Keratinocyte (primary cell): Measurements from ENCODE around the gene SPSB4. TPM values are rescaled to one million over a fixed set of nuclear protein-coding genes. Genes with fewer than 3 reads are reported as not detected.

ENCODE experiments used
- DNase-seq: peaks from one replicate; pipeline ENCODE4 v3.0.0-alpha.2; 2011; ENCODE audit warnings: low read depth, missing footprints, low spot score
- FAIRE-seq: peaks from 2 replicates; lab custom pipeline; 2011; peaks lifted over from hg19 to GRCh38; lab: Jason Lieb, UNC
- H2AFZ ChIP-seq: 2 replicates; pipeline ENCODE4 v1.6.0; 2012; ENCODE audit warnings: low read length, control low read depth, inconsistent platforms; ENCODE audit not compliant: control insufficient read depth
- H3K27ac ChIP-seq: 2 replicates; pipeline ENCODE4 v1.5.1; 2011; ENCODE audit warnings: low read length; ENCODE audit not compliant: control insufficient read depth, insufficient read depth
- H3K27me3 ChIP-seq: 3 replicates; pipeline ENCODE4 v1.6.0; 2011; ENCODE audit warnings: low read length; ENCODE audit not compliant: control insufficient read depth, insufficient read depth; ENCODE audit errors: extremely low read depth
- H3K36me3 ChIP-seq, 2 experiments: 2 replicates in 1 of 2; 3 replicates in 1 of 2; pipeline ENCODE4 v1.5.1; 2011; ENCODE audit warnings: low read length in 2 of 2, mild to moderate bottlenecking in 1 of 2; ENCODE audit not compliant: control insufficient read depth in 2 of 2, insufficient read depth in 2 of 2; ENCODE audit errors: extremely low read depth in 1 of 2
- H3K4me1 ChIP-seq: 3 replicates; pipeline ENCODE4 v1.5.1; 2011; ENCODE audit warnings: low read length; ENCODE audit not compliant: control insufficient read depth, insufficient read depth; ENCODE audit errors: extremely low read depth
- H3K4me2 ChIP-seq: 3 replicates; pipeline ENCODE4 v1.6.0; 2011; ENCODE audit warnings: low read depth, low read length; ENCODE audit not compliant: control insufficient read depth, insufficient read depth; ENCODE audit errors: extremely low read depth
- H3K4me3 ChIP-seq, 3 experiments: fragments of 200-600 bp in 1 of 3; sonication (generic) in 1 of 3; 2 replicates in 2 of 3; 3 replicates in 1 of 3; pipeline ENCODE4 v1.5.1; 2011 to 2016; ENCODE audit warnings: low read length in 3 of 3, mild to moderate bottlenecking in 3 of 3, control low read depth in 2 of 3, inconsistent platforms in 1 of 3, low read depth in 1 of 3, mixed read lengths in 1 of 3, mixed run types in 1 of 3, moderate library complexity in 1 of 3; ENCODE audit not compliant: control insufficient read depth in 2 of 3, insufficient read depth in 2 of 3; ENCODE audit errors: extremely low read depth in 1 of 3
- H3K79me2 ChIP-seq: 2 replicates; pipeline ENCODE4 v1.6.0; 2012; ENCODE audit warnings: low read length; ENCODE audit not compliant: control insufficient read depth, insufficient read depth
- H3K9ac ChIP-seq: 3 replicates; pipeline ENCODE4 v1.6.0; 2011; ENCODE audit warnings: low read length; ENCODE audit not compliant: control insufficient read depth, insufficient read depth; ENCODE audit errors: extremely low read depth
- H3K9me1 ChIP-seq: 3 replicates; pipeline ENCODE4 v1.6.0; 2011; ENCODE audit warnings: low read length; ENCODE audit not compliant: control insufficient read depth, insufficient read depth; ENCODE audit errors: extremely low read depth
- H3K9me3 ChIP-seq: 2 replicates; pipeline ENCODE4 v1.5.1; 2012; ENCODE audit warnings: low read depth, low read length; ENCODE audit not compliant: control insufficient read depth
- H4K20me1 ChIP-seq: 3 replicates; pipeline ENCODE4 v1.6.0; 2011; ENCODE audit warnings: low read length; ENCODE audit not compliant: control insufficient read depth, insufficient read depth; ENCODE audit errors: extremely low read depth
- CTCF ChIP-seq, 3 experiments: IDR thresholded peaks in 1 of 3; conservative IDR thresholded peaks in 1 of 3; optimal IDR thresholded peaks in 1 of 3; 2 replicates in 2 of 3; 3 replicates in 1 of 3; pipeline versions ENCODE3 to v1.5.1; 2011; ENCODE audit warnings: low read length in 3 of 3, mild to moderate bottlenecking in 3 of 3, moderate library complexity in 2 of 3, control low read depth in 1 of 3, inconsistent platforms in 1 of 3; ENCODE audit not compliant: insufficient read depth in 2 of 3; ENCODE audit errors: extremely low read depth in 1 of 3
- EZH2 ChIP-seq: IDR thresholded peaks from one replicate; pipeline ENCODE4 v1.6.1; 2012; ENCODE audit warnings: inconsistent platforms, mild to moderate bottlenecking, low read length, moderate library complexity
- dilution Hi-C: fragments of 300-500 bp; cut with MboI; formaldehyde crosslinking; loops from one replicate; pipeline ENCODE4 v1.7.0; 2020; ENCODE audit warnings: low sequenced_read_pairs; ENCODE audit not compliant: extremely low pct_ligation_motif_present
- polyA plus RNA-seq, 5 experiments: library from polyadenylated mRNA; depleted of rRNA in 3 of 5; stranded (reverse) in 3 of 5; stranded (forward) in 1 of 5; unstranded in 1 of 5; fragments of >200 nt; gene quantifications; 1 replicate in 1 of 5; 2 replicates in 3 of 5; 3 replicates in 1 of 5; pipeline versions ENCODE4 v1.2.1 to v1.2.3, GENCODE V29; 2011 to 2012; ENCODE audit warnings: missing spikeins in 2 of 5, low read depth in 1 of 5, low replicate concordance in 1 of 5

SPSB4 gene
- polyA plus RNA-seq, 1 donor (not counting 4 experiments of a cell fraction or from before 2014, with no cell fraction given): not detected

GRCh38 chr3:141011997-141012262, 39.2 kb upstream of the SPSB4 start:
- Histone ChIP-seq H3K4me3 (no peak overlapping the region), H3K4me2 (no peak overlapping the region), H3K4me1 (peaks cover 2% of the 10 kb centered on the region), H3K27ac (no peak overlapping the region), H3K36me3 (no peaks in the 10 kb centered on the region), H3K9me1 (no peaks in the 10 kb centered on the region), H2AFZ (no peak overlapping the region), H3K27me3 (no peaks in the 10 kb centered on the region), H3K9ac (no peak overlapping the region), H3K79me2 (no peaks in the 10 kb centered on the region), H4K20me1 (no peaks in the 10 kb centered on the region), H3K9me3 (no peaks in the 10 kb centered on the region)
- DNase-seq (no peak), FAIRE-seq (no peak)
- dilution Hi-C loops: no loop called here
- TF ChIP-seq CTCF (optimal IDR thresholded peaks at IDR 0.05 in 1 of 3, IDR thresholded peaks at IDR 0.05 in 1 of 3, conservative IDR thresholded peaks at IDR 0.05 in 1 of 3; ENCODE audit: extremely low read depth in 1 of 3, insufficient read depth in 2 of 3, low read length in 3 of 3) (no peak), EZH2 (no peak)

GRCh38 chr3:141012571-141012970, 38.6 kb upstream of the SPSB4 start:
- Histone ChIP-seq H3K4me3 (no peak overlapping the region), H3K36me3 (no peaks in the 10 kb centered on the region), H4K20me1 (no peaks in the 10 kb centered on the region), H3K79me2 (no peaks in the 10 kb centered on the region), H3K4me1 (peaks cover 2% of the 10 kb centered on the region), H3K9ac (no peak overlapping the region), H3K4me2 (no peak overlapping the region), H3K27ac (no peak overlapping the region), H3K9me3 (no peaks in the 10 kb centered on the region), H2AFZ (no peak overlapping the region), H3K9me1 (no peaks in the 10 kb centered on the region), H3K27me3 (no peaks in the 10 kb centered on the region)
- no peak for DNase-seq
- dilution Hi-C loops: no loop called here
- FAIRE-seq: no peak
- TF ChIP-seq EZH2 (no peak), CTCF (optimal IDR thresholded peaks at IDR 0.05 in 1 of 3, IDR thresholded peaks at IDR 0.05 in 1 of 3, conservative IDR thresholded peaks at IDR 0.05 in 1 of 3; ENCODE audit: extremely low read depth in 1 of 3, insufficient read depth in 2 of 3, low read length in 3 of 3) (no peak)
